Right ventricle myocardium inferior (tissue), 1 donor: Measurements from ENCODE around the gene TMEM131L. TPM values are rescaled to one million over a fixed set of nuclear protein-coding genes. Genes with fewer than 3 reads are reported as not detected.

Experiments
- ATAC-seq: fragments of 200-7000 bp; cut with Tn5 transposase; one replicate; pipeline ENCODE4 v1.9.1; 2020; ENCODE audit warnings: mild to moderate bottlenecking, moderate library complexity
- DNase-seq: peaks from one replicate; pipeline ENCODE4 v3.0.0; 2021; ENCODE audit errors: missing footprints
- intact Hi-C: fragments of 100-400 bp; cut with DNase I; formaldehyde crosslinking; loops from one replicate; pipeline ENCODE4 v1.11.0; 2022
- total RNA-seq: library from RNA; stranded (reverse); fragmentation: NEBNext Ultra II Directional; extraction: Animal tissue kit (Norgen Biotek cat#: 25700); gene quantifications from one replicate; pipeline ENCODE4 v1.2.1, GENCODE V29; 2021
- donor health status: DM: no; HTN: yes; CAD: no; lungs with severe emphysema.

TMEM131L gene
- total RNA-seq, 1 donor from 2014 or later, result 14.4 TPM

DNA sequence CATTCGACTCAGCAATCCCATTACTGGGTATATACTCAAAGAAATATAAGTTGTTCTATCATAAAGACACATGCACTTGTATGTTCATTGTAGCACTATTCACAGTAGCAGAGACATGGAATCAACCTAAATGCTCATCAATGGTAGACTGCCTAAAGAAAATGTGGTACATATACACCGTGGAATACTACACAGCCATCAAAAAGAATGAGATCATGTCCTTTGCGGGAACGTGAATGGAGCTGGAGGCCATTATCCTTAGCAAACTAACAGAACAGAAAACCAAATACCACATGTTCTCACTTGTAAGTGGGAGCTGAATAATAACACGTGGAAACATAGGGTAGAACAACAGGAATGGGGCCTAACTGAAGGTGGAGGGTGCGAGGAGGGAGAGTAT, 44.9 kb downstream of the TMEM131L start:
- intact Hi-C loops, result no loop called here
- ATAC-seq, result no peak
- DNase-seq, result no peak

GRCh38 chr4:153512162-153512852, 46.1 kb downstream of the TMEM131L start:
- DNase-seq (no peak), ATAC-seq (no peak)
- intact Hi-C loops, result no loop called here

GRCh38 chr4:153512952-153513500, 46.9 kb downstream of the TMEM131L start:
- ATAC-seq (no peak), DNase-seq (no peak)
- intact Hi-C loops, result no loop called here

DNA sequence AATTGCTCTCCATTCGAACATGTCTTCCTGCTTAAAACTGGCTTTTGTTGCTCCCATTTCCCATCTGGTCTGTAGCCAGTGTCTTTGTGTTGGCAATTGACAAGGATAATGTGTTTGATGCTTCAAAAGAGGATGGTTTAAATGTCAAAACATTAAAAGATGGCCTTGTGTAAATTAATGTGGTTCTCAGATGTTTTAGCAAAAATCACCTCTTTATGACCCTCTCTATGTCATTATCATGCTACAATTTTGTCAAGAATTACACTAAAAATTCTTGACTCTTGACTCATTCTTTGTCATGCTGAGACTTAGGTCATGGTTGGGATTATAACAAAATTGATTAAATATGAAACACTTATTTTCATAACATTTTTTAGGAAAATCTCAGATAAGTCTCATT, 47.4 kb downstream of the TMEM131L start:
- intact Hi-C loops, result no loop called here
- DNase-seq, result no peak
- ATAC-seq, result no peak

GRCh38 chr4:153514001-153514526, 47.9 kb downstream of the TMEM131L start:
- DNase-seq (no peak), ATAC-seq (no peak)
- intact Hi-C loops, result no loop called here

GRCh38 chr4:153514688-153515426, 48.7 kb downstream of the TMEM131L start:
- DNase-seq, result peak; percentile 74
- intact Hi-C loops, result no loop called here
- no peak for ATAC-seq

- no peak for ATAC-seq
- intact Hi-C loops, result no loop called here
- DNase-seq, result no peak
These were observed 51.0 kb downstream of the TMEM131L start for GRCh38 chr4:153517159-153517558.

GRCh38 chr4:153518001-153518400, 51.8 kb downstream of the TMEM131L start:
- intact Hi-C loops, result no loop called here
- no peak for ATAC-seq
- no peak for DNase-seq

DNA sequence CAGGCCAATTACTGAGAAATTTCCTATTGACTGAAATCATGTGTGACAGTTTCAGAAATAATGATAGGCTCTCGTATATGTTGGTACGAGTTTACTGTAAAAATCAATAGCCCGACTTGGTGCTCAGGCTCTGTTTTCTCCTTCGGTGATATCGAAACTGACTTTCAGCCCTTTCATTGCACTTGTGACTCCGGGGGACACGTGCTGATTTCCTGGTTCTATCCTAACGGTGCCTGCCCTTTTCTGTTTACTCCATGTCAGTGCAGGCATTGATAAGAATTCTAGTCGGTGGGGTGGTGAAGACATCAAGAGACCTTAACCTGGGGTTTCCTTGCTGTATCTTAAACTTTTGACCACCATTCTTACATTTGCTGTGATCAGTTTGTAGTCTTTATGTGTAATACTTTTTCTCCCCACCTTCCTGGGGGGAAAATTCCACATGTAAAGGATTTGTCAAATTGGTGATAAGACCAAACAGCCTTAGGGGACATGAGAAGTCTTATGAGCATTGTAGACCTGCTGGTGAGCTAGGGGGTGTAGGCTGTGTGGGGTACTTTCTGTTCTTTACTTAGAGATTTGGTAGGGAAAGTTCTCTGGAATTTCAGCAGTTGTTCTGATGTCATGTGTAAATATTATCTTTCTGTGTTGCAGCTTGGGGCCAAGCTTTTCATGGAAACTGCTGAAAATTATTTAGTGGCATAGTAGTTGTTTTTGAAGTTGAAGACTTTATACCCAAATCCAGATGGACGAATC, 52.7 kb downstream of the TMEM131L start:
- DNase-seq (no peak), ATAC-seq (peak; percentile 48)
- intact Hi-C loops, result no loop called here

DNA sequence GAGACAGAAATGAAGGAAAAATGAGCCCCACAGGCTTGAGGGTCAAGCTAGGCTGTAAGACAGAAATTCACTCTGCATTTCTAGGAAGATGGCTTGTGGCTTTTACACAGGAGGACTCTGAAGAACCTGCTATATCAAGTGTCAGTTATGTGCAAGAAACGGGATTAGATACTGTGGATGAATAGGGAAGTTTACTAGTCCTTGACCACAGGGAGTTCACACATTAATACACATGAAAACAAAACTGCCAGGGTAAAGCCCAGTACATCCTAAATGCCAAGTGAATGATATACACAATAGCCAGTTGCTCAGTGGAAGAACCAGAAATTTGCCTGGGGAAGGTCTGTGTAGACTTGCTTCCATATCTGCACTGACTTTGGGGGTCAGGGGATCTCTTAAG, 53.5 kb downstream of the TMEM131L start:
- intact Hi-C loops, result no loop called here
- no peak for ATAC-seq
- no peak for DNase-seq

DNA sequence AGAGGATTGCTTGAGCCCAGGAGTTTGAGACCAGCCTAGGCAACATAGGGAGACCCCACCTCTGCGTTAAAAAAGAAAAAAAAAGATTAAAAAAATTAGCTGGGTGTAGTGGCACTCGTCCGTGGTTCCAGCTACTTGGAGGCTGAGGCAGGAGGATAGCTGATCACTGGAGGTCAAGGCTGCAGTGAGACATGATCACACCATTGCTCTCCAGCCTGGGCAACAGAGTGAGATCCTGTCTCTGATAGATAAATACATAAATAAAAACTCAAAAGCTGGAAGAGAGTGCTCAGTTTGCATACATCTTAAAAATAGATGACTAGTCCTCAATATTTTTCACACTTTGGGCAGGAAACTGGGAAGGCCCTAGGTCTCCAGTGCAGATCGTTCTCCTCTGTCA, 54.1 kb downstream of the TMEM131L start:
- intact Hi-C loops, result no loop called here
- ATAC-seq (no peak), DNase-seq (no peak)

DNA sequence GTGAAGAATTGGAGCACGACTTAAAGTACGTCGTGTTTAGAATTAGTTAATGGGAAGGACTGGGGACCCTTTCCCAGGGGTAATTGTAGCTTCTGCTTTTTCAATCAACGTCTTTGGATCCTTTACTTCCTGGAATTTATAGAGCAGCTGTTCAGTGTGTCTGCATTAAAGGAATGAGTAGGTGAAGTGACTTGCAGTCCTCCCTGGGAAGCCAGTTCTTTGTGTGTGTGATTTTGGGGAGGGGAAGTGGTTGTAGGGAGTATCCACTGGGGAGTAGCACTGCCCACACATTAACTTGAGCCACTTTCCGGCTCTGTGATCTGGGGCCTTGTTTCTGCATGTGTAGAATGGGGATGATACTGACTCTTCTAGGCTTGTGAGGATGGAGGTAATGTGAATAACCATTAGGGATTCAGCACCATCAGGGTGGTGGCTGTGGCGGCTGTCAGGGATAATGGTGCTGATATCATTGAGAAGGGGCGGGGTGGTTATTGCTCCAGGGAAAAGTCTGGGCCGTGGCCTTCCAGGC, 54.7 kb downstream of the TMEM131L start:
- ATAC-seq, result no peak
- intact Hi-C loops, result no loop called here
- DNase-seq, result no peak

GRCh38 chr4:153521478-153521877, 55.3 kb downstream of the TMEM131L start:
- intact Hi-C loops, result no loop called here
- DNase-seq, result no peak
- ATAC-seq, result no peak

GRCh38 chr4:153521999-153522801, 56.0 kb downstream of the TMEM131L start:
- intact Hi-C loops, result no loop called here
- DNase-seq (no peak), ATAC-seq (no peak)

DNA sequence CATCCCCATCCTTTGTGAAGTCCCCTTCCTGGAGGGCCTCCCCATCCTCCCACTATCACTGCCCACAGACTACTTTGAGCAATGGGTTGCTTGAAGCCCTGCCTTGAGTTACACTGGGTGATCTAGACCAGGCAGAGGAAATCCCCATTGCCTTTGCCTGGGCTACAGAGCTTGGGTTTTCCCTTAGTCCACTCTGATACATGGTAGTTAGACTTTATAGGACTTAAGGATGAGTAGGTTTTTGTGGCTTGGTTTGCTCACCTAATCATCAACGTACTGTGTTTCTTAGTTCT, 56.6 kb downstream of the TMEM131L start:
- no peak for DNase-seq
- no peak for ATAC-seq
- intact Hi-C loops, result no loop called here

- ATAC-seq (no peak), DNase-seq (no peak)
- intact Hi-C loops, result no loop called here
These were observed 57.1 kb downstream of the TMEM131L start for GRCh38 chr4:153523164-153523796.

DNA sequence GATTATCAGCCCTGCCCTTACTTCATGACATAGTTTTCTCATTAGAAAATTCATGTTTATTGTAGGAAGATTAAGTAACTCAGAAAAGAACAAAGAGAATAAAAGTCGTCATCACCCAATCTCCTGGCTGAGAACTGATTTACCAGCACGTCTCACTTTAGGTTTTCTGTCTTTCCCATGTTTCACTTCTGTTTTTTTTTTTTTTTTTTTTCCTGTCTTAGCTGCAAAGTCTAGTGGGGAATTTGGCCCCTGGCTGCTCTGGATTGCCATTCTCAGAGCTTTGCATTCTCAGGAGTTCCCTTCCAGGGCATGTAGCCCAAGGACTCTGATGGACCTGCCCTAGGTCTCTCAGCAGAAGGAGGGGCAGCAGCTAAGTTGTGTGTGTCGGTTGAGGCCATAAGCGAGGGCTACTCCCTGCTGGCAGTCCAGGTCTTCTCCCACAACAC, 57.8 kb downstream of the TMEM131L start:
- ATAC-seq, result peak; percentile 45
- no peak for DNase-seq
- intact Hi-C loops, result no loop called here

- ATAC-seq, result no peak
- no peak for DNase-seq
- intact Hi-C loops, result no loop called here
These were observed 58.5 kb downstream of the TMEM131L start for GRCh38 chr4:153524682-153525081.
